ENCODE data around the gene OTOF. TPM values are rescaled to one million over a fixed set of nuclear protein-coding genes. Genes with fewer than 3 reads are reported as not detected.

Gene OTOF
- polyA plus RNA-seq, 3 donors, result 0.05 to 0.56 (median 0.19) TPM

Other genes with a start within 250 kb of the OTOF start
- 100 to 1,000 TPM in 1 of 3 donors, 10 to 100 TPM in 2; 67.9 to 176 (median 94.9) TPM for gene HADHA, start 233.5 kb downstream of the OTOF start, polyA plus RNA-seq
- 100 to 1,000 TPM in 1 of 3 donors, 10 to 100 TPM in 2; 60.7 to 177 (median 90.5) TPM for gene HADHB, start 233.2 kb downstream of the OTOF start, polyA plus RNA-seq
- 1 to 10 TPM; 1.3 to 3.4 (median 2.7) TPM for gene SELENOI, start 132.0 kb downstream of the OTOF start, polyA plus RNA-seq
- gene ADGRF3, start 131.3 kb downstream of the OTOF start, polyA plus RNA-seq, result under 1 TPM in 2 of 3 donors, not detected in 1; 0.10 to 0.22 TPM
- under 1 TPM in 1 of 3 donors, not detected in 2; 0.10 TPM for gene DRC1, start 76.2 kb downstream of the OTOF start, polyA plus RNA-seq
- under 1 TPM in 1 of 3 donors, not detected in 2; 0.16 TPM for gene CIB4, start 163.2 kb upstream of the OTOF start, polyA plus RNA-seq
- 10 to 100 TPM in 1 of 3 donors, 1 to 10 TPM in 2; 2.8 to 24.8 (median 9.1) TPM for gene KCNK3, start 214.6 kb upstream of the OTOF start, polyA plus RNA-seq